NCI-H226 (cell line): ENCODE results near the gene RPIA.
A peak's percentile ranks its signal among the peaks of the same experiment; 100 is the strongest.

Experiments
- DNase-seq: peaks from one replicate; pipeline ENCODE4 v3.0.0-alpha.2; 2015

RPIA gene

GRCh38 chr2:88687384-88687783 lies 4.1 kb upstream of the RPIA start:
- DNase-seq: no peak

GRCh38 chr2:88690591-88691338 lies 708 bp upstream of the RPIA start:
- DNase-seq: peak; percentile 10

- DNase-seq: no peak
These were observed 714 bp downstream of the RPIA start for GRCh38 chr2:88692187-88692586.

GRCh38 chr2:88693911-88694414 lies 2.5 kb downstream of the RPIA start:
- no peak for DNase-seq

DNA sequence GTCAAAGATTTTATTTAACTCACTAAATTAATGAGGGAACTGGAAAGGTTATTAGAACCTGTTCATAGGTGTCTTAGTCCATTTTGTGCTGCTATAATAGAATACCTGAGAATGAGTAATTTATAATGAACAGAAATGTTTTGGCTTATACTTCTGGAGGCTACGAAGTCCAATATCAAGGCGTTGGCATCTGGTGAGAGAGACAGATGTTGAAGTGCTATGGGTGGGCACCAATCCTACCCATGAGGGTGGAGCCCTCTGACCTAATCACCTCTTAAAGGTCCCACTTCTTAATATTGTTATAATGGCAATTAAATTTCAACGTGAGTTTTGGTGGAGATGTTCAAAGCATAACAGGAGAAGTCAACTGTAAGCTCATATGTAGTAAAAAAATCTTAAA lies 5.1 kb downstream of the RPIA start:
- no peak for DNase-seq

DNA sequence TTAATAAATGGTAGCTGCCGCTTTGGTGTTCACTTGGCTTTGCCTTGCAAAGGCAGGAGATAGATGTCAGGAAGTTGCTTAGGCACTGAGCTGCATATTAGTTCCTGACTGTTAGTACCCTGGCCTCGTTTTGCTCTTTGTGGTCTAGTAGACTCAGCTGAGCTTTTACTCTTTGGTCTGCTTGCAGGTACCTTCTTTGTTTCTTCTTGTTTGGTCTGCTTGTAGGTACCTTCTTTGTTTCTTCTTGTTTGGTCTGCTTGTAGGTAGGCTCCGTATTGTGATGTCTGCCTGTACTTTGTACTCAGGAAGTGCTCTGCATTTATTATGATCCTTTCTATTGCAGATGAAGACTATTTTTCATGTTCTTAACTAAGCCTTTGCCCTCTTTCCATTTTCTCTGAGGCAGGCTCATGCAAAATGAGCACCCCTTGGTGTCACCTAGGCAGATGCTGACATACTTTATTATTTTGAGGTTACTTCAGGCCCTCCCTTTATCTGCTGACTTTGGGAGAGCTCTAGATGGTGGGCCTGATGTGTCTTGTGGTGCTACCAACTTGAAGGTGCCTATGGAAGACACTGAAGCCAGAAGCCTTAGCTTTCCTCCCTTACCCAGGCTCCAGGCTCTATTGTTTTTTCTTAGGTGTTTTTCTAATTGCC lies 6.0 kb downstream of the RPIA start:
- no peak for DNase-seq

GRCh38 chr2:88698027-88698413 lies 6.5 kb downstream of the RPIA start:
- DNase-seq: no peak

DNA sequence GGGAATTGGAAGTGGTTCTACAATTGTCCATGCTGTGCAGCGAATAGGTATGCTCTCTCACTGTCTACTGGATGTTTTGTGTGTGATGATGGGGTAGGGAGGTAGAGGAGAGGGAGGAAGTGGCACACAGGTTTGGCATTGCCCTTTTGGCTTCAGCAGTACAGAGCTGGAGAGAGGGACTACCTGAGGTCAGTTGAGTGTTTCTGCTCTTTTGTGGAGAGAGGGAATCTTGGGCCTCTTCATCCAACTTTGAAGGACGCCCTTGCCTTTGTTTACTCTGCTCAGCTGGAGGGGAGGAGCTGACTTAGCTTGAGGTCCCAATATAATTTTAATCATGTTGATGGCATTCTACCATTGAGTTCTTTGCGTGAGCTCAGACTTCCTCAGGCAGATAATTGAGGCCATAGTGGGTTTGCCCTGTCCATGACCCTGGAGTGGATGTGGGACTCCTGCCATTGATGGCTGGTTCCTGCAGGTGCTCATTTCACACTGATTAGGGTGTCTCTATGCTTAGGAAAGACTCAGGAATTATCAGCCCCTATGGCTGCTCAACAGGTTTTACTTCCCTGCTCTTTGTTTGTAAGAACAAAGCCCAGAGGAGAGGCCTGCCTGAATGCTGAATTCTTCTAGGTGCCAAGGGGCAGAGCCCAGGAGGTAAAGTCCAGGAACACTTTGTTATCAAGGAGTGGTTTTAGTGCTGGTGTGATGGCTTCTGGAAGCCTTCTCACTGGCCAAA lies 7.2 kb downstream of the RPIA start:
- no peak for DNase-seq

DNA sequence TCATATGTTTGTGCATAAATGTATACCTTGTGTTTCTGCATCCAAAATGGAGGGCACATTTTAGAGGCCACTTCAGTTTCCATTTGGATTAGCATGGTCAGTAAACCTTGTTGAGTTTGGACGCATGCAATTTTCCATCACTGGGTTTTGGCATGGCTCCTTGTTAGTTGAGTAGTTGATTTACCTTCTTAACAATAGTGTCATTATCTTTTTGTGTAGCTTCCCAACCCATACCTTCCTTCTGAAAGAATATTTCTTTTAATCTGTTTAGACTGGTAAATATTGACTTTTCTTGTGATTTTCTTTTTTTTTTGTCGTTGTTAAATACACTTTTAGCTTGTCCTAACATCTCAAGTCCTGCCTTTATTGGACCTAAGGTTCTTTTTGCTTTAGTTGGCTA lies 15.5 kb downstream of the RPIA start:
- DNase-seq: no peak

DNA sequence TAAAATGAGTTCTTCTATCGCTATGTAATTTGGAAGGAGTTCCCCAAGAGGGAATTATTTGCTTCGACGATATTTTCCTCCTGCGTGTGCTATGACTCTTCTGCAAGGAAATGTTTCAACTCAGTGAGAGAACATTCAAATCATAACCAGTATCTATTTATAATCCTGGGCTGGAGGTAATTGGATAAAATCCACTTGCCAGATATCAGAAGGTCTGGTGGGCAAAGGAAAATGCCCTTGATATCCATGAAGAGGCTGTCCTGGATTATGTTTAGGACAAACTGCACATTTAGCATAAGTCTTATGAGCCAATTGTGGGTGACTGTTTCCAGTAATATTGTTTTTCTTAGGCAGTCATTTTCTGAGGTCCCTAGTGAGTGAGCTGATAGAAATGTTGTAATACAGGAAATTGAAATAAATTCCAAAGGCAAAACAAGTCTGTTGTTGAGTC lies 17.7 kb downstream of the RPIA start:
- DNase-seq: no peak

- DNase-seq: no peak
These were observed 19.8 kb downstream of the RPIA start for GRCh38 chr2:88711289-88711688.

DNA sequence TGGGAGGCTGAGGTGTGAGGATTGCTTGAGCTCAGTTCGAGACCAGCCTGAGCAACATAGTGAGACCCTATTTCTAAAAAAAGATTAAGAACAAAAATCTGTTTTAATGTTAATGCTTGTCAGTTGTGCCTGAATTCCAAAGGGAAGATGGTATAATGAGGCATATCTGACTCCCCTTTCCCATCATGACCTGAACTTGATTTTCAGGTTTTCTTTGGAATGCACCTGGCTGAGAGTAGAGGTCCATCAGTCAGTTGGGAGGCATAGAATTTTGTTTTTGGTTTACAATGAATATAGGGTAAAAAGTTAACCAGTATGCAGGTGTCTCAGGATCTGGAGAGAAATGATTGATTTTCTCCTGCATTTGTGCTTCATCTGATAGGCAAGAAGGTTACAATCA lies 20.4 kb downstream of the RPIA start:
- DNase-seq: no peak

DNA sequence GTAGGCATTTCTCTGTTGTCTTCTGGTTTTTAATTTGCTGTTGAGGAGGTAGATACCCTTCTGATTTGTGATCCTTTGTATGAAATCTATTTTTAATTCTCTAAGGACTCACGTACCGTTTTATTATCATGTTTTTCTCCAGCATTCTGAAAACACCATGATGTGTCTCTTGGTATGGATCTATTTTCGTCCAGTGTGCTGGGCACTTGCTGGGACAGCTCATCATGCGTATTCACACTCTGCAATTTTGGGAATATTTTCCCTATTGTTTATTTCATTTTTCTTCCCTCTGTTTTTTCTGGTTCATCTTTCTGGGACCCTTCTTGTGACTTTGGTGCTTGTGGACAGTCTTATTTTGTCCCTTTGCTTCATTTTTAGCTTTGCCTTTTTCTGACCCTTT lies 21.9 kb downstream of the RPIA start:
- DNase-seq: no peak

DNA sequence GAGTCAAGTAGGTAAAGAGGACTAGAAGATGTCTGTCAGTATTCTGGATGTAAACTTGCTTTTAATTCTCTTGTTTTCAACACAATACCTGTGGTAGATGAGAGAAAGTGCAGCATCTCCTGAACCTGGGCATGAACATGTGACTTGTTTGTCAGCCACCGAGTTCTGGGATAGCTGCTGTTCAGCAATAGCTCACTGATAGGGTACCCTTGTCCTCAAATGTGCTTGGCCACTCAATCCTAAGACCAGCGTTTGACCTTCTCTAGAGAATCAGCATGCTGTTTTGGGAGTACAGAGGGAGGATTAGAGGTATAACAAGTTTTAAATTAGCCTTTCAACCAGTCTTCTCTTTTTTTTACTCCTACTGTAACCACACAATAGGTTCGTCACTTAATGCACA lies 23.2 kb downstream of the RPIA start:
- no peak for DNase-seq

DNA sequence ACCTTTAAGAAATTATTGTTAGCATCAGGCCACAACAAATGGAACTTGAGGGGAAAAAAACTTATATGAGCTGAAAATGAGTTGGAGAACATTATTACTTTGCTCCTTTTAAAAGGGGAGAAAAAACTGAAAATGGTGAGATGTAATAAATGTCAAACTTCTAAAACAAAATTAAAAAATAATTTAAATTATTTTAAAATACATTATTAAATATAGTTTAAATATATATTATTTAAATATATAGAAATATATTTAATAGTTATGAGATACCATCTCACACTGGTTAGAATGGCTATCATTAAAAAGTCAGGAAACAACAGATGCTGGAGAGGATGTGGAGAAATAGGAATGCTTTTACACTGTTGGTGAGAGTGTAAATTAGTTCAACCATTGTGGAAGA lies 28.9 kb downstream of the RPIA start:
- DNase-seq: no peak

GRCh38 chr2:88721268-88721667 lies 29.8 kb downstream of the RPIA start:
- DNase-seq: no peak

- DNase-seq: no peak
These were observed 33.3 kb downstream of the RPIA start for GRCh38 chr2:88724643-88725332.

DNA sequence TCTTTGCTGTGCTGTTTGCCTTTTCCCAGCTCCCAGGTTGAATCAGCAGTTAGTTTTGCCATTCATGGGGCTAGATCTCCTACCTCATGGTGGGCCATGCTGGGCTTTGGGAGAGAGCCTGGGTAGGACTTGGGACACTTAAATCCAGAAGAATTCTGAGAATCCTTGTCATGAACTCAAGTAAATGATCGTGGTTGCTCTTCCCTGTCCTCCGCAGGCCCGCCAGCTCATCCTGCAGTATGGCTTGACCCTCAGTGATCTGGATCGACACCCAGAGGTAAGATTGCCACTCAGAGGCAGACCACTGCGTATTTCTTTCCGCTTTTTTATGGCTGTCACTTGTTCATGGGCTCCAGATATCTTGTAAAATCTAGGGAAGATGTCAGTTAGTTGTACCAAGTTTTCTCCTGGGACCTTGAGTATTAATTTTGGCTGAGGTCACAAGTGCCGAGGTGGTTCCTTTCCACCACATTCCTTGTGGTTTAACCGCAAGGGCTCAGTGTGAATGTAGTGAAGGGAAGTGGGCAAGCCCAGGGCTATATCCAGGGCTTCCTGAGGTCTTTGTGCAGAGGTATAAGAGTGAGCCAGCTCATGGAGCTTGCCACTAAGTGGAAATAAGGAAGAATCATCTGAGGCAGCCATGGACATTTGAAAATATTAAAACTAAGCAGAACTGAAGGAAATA lies 37.7 kb downstream of the RPIA start:
- DNase-seq: no peak

DNA sequence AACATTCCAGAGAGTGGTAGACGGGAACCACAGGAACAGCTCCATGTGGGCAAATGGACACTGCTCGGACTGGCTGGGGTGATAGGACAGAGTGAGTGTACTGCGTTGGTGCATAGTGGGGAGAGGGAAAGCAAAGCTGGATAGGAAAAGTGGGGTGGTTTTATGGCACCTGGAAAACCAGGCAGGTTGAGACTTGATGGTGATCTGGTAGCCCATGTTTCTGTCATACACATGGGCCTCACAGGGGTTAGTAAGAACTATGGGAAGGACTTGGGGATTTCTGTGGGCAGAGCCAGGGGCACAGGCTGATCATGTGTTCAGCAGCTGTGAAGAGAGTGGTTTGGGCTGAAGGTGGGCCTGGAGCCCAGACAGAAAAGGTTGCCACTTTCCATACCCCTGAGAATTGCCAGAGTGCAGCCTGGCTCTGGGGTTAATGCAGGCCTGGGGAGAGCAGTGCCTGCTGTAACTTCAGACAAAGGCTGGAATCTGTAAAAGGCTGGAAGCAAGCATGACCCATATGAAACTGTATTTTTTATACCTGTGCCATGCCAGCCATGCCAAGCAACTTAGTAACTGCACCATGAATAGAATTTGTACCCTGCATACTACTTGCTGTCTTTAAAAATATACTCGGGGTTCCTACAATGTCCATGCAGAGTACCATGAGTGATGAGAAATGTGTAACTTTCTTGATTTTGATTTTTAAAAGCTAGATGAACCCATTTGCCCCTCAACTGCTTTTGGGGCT lies 41.9 kb downstream of the RPIA start:
- no peak for DNase-seq

GRCh38 chr2:88735133-88735532 lies 43.7 kb downstream of the RPIA start:
- no peak for DNase-seq

GRCh38 chr2:88735853-88736252 lies 44.4 kb downstream of the RPIA start:
- no peak for DNase-seq

- DNase-seq: no peak
These were observed 45.0 kb downstream of the RPIA start for GRCh38 chr2:88736437-88736836.
